Adrenal gland (tissue), 5 donors: ENCODE data around the gene MUSK.

Source experiments
- CTCF ChIP-seq, 6 experiments: fragments of 450-650 bp in 4 of 6; fragments of 200-600 bp in 2 of 6; sonication (generic) in 1 of 6; IDR thresholded peaks; 1 replicate in 5 of 6; 2 replicates in 1 of 6; pipeline versions ENCODE4 v1.5.1 to v1.8.0; 2016 to 2021; ENCODE audit warnings: antibody characterized with exemption in 6 of 6, mild to moderate bottlenecking in 2 of 6, moderate library complexity in 1 of 6
- POLR2A ChIP-seq, 2 donors: fragments of 450-650 bp; IDR thresholded peaks; one replicate each; pipeline ENCODE4 v1.6.1; 2017; ENCODE audit warnings: antibody characterized with exemption in 2 of 2, mild to moderate bottlenecking in 2 of 2, moderate library complexity in 1 of 2
- donor health status: DM: no; HTN: no; CAD: no.

GRCh38 chr9:110688329-110688728, 19.7 kb downstream of the MUSK start:
- no peak for TF ChIP-seq CTCF (IDR thresholded peaks at IDR 0.05)
- TF ChIP-seq POLR2A (IDR thresholded peaks at IDR 0.05) = no peak
